HepG2 (cell line): ENCODE measurements around the gene IFIH1. TPM values are rescaled to one million over a fixed set of nuclear protein-coding genes. Genes with fewer than 3 reads are reported as not detected.

Source experiments
- BRD4 ChIP-seq: sonication (generic); formaldehyde crosslinking; IDR thresholded peaks from 2 replicates; pipeline ENCODE4 v1.4.0; 2020; ENCODE audit warnings: missing genetic modification reagents
- GFI1 ChIP-seq: sonication (generic); formaldehyde crosslinking; IDR thresholded peaks from 2 replicates; pipeline ENCODE4 v1.5.0; 2020; ENCODE audit warnings: missing genetic modification reagents, mild to moderate bottlenecking, borderline replicate concordance
- HNRNPL ChIP-seq: fragments of 200-400 bp; formaldehyde crosslinking; IDR thresholded peaks from 2 replicates; pipeline ENCODE4 v1.6.1; 2017; ENCODE audit warnings: mild to moderate bottlenecking, low read depth, low read length
- HNRNPLL ChIP-seq: fragments of 200-400 bp; formaldehyde crosslinking; IDR thresholded peaks from 2 replicates; pipeline ENCODE4 v1.6.1; 2017; ENCODE audit warnings: mild to moderate bottlenecking, low read depth, low read length; ENCODE audit not compliant: poor library complexity, severe bottlenecking
- HOXA9 ChIP-seq: sonication (generic); formaldehyde crosslinking; IDR thresholded peaks from 2 replicates; pipeline ENCODE4 v1.8.1; 2022; ENCODE audit warnings: missing genetic modification reagents, mild to moderate bottlenecking, moderate library complexity, borderline replicate concordance
- KMT2B ChIP-seq: IDR thresholded peaks from 2 replicates; pipeline ENCODE4 v1.6.1; 2016; ENCODE audit warnings: missing genetic modification reagents, missing compliant biosample characterization
- LCORL ChIP-seq, 2 experiments: fragments of 450-650 bp in 1 of 2; sonication (generic) in 1 of 2; formaldehyde crosslinking in 1 of 2; IDR thresholded peaks; 2 replicates each; pipeline versions ENCODE4 v1.5.0 to v1.6.1; 2017 to 2020; ENCODE audit warnings: antibody characterized with exemption in 1 of 2, missing genetic modification reagents in 1 of 2
- NFYB ChIP-seq: sonication (generic); formaldehyde crosslinking; IDR thresholded peaks from 2 replicates; pipeline ENCODE4 v1.4.0; 2020; ENCODE audit warnings: missing genetic modification reagents
- NFYC ChIP-seq: IDR thresholded peaks from 2 replicates; pipeline ENCODE4 v1.6.1; 2016; ENCODE audit warnings: missing genetic modification reagents, missing compliant biosample characterization
- SRSF9 ChIP-seq: fragments of 200-400 bp; formaldehyde crosslinking; IDR thresholded peaks from 2 replicates; pipeline ENCODE4 v1.6.1; 2018; ENCODE audit warnings: borderline replicate concordance, mild to moderate bottlenecking, low read depth, low read length; ENCODE audit not compliant: insufficient read depth, poor library complexity, severe bottlenecking
- TAF1 ChIP-seq: sonication (generic); formaldehyde crosslinking; IDR thresholded peaks from 2 replicates; pipeline ENCODE4 v1.4.0; 2020; ENCODE audit warnings: missing genetic modification reagents
- TAF15 ChIP-seq: fragments of 200-400 bp; formaldehyde crosslinking; IDR thresholded peaks from one replicate; pipeline ENCODE4 v1.6.1; 2018; ENCODE audit warnings: mild to moderate bottlenecking, low read depth, low read length; ENCODE audit not compliant: poor library complexity, severe bottlenecking
- ZBTB10 ChIP-seq: sonication (generic); formaldehyde crosslinking; IDR thresholded peaks from 2 replicates; pipeline ENCODE4 v1.4.0; 2020; ENCODE audit warnings: missing genetic modification reagents, borderline replicate concordance
- ZBTB7B ChIP-seq: sonication (generic); formaldehyde crosslinking; IDR thresholded peaks from 2 replicates; pipeline ENCODE4 v1.4.0; 2020; ENCODE audit warnings: missing genetic modification reagents
- ZNF3 ChIP-seq: IDR thresholded peaks from 2 replicates; pipeline ENCODE4 v1.7.0; 2017; ENCODE audit warnings: inconsistent platforms
- ZNF598 ChIP-seq: sonication (generic); formaldehyde crosslinking; IDR thresholded peaks from 2 replicates; pipeline ENCODE4 v1.5.1; 2020; ENCODE audit warnings: mild to moderate bottlenecking, missing genetic modification reagents, borderline replicate concordance
- ZNF850 ChIP-seq: sonication (generic); formaldehyde crosslinking; conservative IDR thresholded peaks from 2 replicates; pipeline ENCODE4 v1.9.0; 2021; ENCODE audit warnings: mild to moderate bottlenecking, missing genetic modification reagents
- polyA plus RNA-seq, 8 experiments: library from polyadenylated mRNA; depleted of rRNA in 3 of 8; stranded (reverse) in 7 of 8; unstranded in 1 of 8; fragments of >200 nt; fragmentation: Illumina TruSeq in 4 of 8; extraction: Trizol in 4 of 8; gene quantifications; 2 replicates each; pipeline versions ENCODE4 v1.2.1 to v1.2.3, GENCODE V29; 2011 to 2016; ENCODE audit warnings: low read depth in 4 of 8, missing spikeins in 1 of 8, mixed read lengths in 1 of 8; ENCODE audit not compliant: insufficient read depth in 1 of 8
- total RNA-seq, 5 experiments: library from RNA; depleted of rRNA; stranded (reverse); fragments of >200 nt; fragmentation: Illumina TruSeq; extraction: Trizol; gene quantifications; 2 replicates each; pipeline ENCODE4 v1.2.3, GENCODE V29; 2016; ENCODE audit warnings: low read depth in 1 of 5
- TF ChIP-seq, protein P1 (sequence below): IDR thresholded peaks from 2 replicates; pipeline ENCODE4 v1.6.1; 2018; ENCODE audit warnings: missing genetic modification reagents
- TF ChIP-seq, protein P2 (sequence below): sonication (generic); formaldehyde crosslinking; IDR thresholded peaks from 2 replicates; pipeline ENCODE4 v1.8.0; 2022; ENCODE audit warnings: mild to moderate bottlenecking, missing genetic modification reagents; ENCODE audit not compliant: insufficient replicate concordance
- TF ChIP-seq, protein P3 (sequence below), 2 experiments: fragments of 450-650 bp in 1 of 2; sonication (generic) in 1 of 2; formaldehyde crosslinking; IDR thresholded peaks; 2 replicates each; pipeline versions ENCODE4 v1.5.0 to v1.8.0; 2020 to 2022; ENCODE audit warnings: mild to moderate bottlenecking in 1 of 2, missing genetic modification reagents in 1 of 2

IFIH1 gene
- total and polyA plus RNA-seq, 2 of the 13 experiments (the other 11 are each of a cell fraction or from before 2014, with no cell fraction given), result 1.5 to 11.5 TPM

DNA sequence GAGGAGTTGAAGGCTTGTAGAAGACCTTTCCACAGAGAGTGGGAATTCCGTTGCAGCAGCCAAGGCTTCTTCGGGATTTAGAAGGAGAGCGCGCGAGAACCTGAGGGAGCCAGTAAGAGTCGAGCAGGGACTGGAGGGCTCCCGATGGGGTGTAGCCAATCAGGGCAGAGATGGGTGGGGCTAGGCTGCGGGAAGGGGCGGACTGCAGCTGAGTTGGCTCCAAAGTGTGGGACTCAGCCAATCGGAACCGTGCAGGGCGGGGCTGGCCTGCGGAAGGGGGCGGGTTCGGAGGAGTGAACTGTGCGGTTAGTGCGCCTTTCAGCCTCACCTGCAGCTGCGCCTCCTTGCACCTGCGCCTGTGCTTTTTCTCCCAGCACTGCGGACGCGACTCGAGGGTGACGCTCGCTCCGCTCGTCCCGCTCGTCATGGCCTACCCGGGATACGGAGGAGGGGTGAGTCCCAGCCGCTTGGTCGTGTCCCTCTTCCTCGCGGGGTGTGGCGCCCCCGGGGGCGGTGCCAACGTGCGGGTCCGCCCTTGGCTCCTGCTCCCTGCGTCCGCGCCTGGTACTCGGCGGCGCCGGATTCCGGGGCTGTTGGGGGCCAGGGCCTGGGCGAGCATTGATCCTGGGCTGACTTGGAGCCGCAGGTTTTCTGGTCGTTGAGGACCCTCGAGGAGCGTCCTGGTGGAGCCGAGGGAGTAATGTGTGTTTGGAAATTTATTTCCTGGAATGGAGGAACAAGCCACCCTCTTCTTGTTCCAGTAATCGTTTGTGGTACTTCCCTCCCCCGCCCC is 25.5 kb upstream of the IFIH1 start, which contains the start of gene GCA (continued):
- TF ChIP-seq, protein P1, sequence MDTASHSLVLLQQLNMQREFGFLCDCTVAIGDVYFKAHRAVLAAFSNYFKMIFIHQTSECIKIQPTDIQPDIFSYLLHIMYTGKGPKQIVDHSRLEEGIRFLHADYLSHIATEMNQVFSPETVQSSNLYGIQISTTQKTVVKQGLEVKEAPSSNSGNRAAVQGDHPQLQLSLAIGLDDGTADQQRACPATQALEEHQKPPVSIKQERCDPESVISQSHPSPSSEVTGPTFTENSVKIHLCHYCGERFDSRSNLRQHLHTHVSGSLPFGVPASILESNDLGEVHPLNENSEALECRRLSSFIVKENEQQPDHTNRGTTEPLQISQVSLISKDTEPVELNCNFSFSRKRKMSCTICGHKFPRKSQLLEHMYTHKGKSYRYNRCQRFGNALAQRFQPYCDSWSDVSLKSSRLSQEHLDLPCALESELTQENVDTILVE, result peak; percentile 48; the same call in 1 of the 2 replicates
- TF ChIP-seq HNRNPLL (peak; percentile 96), TAF15 (no peak), GFI1 (CRISPR knock-in tag) (peak; percentile 68; the same call in 1 of the 2 replicates), ZBTB10 (CRISPR knock-in tag) (no peak), HNRNPL (peak; percentile 65; the same call in 1 of the 2 replicates), ZNF3 (CRISPR knock-in tag) (no peak), HOXA9 (peak; percentile 78; the same call in 1 of the 2 replicates), ZNF598 (CRISPR knock-in tag) (peak; percentile 92; the same call in 1 of the 2 replicates), NFYC (CRISPR knock-in tag) (peak; percentile 90), TAF1 (CRISPR knock-in tag) (peak; percentile 86), BRD4 (CRISPR knock-in tag) (0 out of 2 replicates have a peak, but pooled peaks have one; percentile 48), ZBTB7B (CRISPR knock-in tag) (peak; percentile 75), KMT2B (CRISPR knock-in tag) (peak; percentile 87), ZNF850 (no peak), LCORL (IDR thresholded peaks at IDR 0.05) (no peak), LCORL (CRISPR knock-in tag; IDR thresholded peaks at IDR 0.05) (peak; percentile 78), SRSF9 (no peak), NFYB (CRISPR knock-in tag) (peak; percentile 91)
- TF ChIP-seq, protein P2, sequence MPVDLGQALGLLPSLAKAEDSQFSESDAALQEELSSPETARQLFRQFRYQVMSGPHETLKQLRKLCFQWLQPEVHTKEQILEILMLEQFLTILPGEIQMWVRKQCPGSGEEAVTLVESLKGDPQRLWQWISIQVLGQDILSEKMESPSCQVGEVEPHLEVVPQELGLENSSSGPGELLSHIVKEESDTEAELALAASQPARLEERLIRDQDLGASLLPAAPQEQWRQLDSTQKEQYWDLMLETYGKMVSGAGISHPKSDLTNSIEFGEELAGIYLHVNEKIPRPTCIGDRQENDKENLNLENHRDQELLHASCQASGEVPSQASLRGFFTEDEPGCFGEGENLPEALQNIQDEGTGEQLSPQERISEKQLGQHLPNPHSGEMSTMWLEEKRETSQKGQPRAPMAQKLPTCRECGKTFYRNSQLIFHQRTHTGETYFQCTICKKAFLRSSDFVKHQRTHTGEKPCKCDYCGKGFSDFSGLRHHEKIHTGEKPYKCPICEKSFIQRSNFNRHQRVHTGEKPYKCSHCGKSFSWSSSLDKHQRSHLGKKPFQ, result peak; percentile 64
- TF ChIP-seq, protein P3, sequence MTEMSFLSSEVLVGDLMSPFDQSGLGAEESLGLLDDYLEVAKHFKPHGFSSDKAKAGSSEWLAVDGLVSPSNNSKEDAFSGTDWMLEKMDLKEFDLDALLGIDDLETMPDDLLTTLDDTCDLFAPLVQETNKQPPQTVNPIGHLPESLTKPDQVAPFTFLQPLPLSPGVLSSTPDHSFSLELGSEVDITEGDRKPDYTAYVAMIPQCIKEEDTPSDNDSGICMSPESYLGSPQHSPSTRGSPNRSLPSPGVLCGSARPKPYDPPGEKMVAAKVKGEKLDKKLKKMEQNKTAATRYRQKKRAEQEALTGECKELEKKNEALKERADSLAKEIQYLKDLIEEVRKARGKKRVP (CRISPR knock-in tag; IDR thresholded peaks at IDR 0.05), result peak in 1 of 2 experiments; percentile 59; a peak in 1 of 4 replicates
